CD4-positive, CD25-positive, alpha-beta regulatory T cell (primary cell): ENCODE data around the gene CRKL. TPM values are rescaled to one million over a fixed set of nuclear protein-coding genes. Genes with fewer than 3 reads are reported as not detected.

Experiments
- ATAC-seq, 2 donors: fragments of 150-1000 bp; cut with Tn5 transposase; one replicate each; pipeline ENCODE4 v1.10.0; 2021; ENCODE audit warnings: low read depth in 2 of 2, moderate number of reproducible peaks in 2 of 2, moderate library complexity in 1 of 2
- DNase-seq, 3 donors: peaks; one replicate each; pipeline versions ENCODE4 v3.0.0 to v3.0.0-alpha.2; 2012 to 2022; ENCODE audit warnings: mixed read lengths in 1 of 3
- H3K27ac ChIP-seq: one replicate; pipeline ENCODE4 v1.7.0; 2013; ENCODE audit warnings: mild to moderate bottlenecking, low read length; ENCODE audit not compliant: insufficient read depth, poor library complexity, severe bottlenecking
- H3K27me3 ChIP-seq: one replicate; pipeline ENCODE4 v1.7.0; 2013; ENCODE audit warnings: low read length; ENCODE audit not compliant: control insufficient read depth, insufficient read depth
- H3K36me3 ChIP-seq: one replicate; pipeline ENCODE4 v1.7.0; 2013; ENCODE audit warnings: mild to moderate bottlenecking, low read length, moderate library complexity; ENCODE audit not compliant: control insufficient read depth, insufficient read depth
- H3K4me1 ChIP-seq: 2 replicates; pipeline ENCODE4 v1.7.0; 2013; ENCODE audit warnings: mild to moderate bottlenecking, low read length; ENCODE audit not compliant: insufficient read depth, control insufficient read depth, poor library complexity, severe bottlenecking
- H3K4me3 ChIP-seq: one replicate; pipeline ENCODE4 v1.7.0; 2013; ENCODE audit warnings: low read depth, mild to moderate bottlenecking, low read length, moderate library complexity
- H3K9me3 ChIP-seq, 2 experiments: 1 replicate in 1 of 2; 2 replicates in 1 of 2; pipeline ENCODE4 v1.7.0; 2013; ENCODE audit warnings: low read length in 2 of 2, mild to moderate bottlenecking in 1 of 2, moderate library complexity in 1 of 2; ENCODE audit not compliant: control insufficient read depth in 2 of 2
- H3K27ac Mint-ChIP-seq, 3 donors: one replicate each; pipeline ENCODE4 v1.8.0; 2020 to 2022; ENCODE audit warnings: mild to moderate bottlenecking in 3 of 3, mixed read lengths in 3 of 3, moderate library complexity in 2 of 3
- H3K27me3 Mint-ChIP-seq: one replicate; pipeline ENCODE4 v1.8.0; 2022; ENCODE audit warnings: mild to moderate bottlenecking, mixed read lengths
- H3K36me3 Mint-ChIP-seq: one replicate; pipeline ENCODE4 v1.8.0; 2020; ENCODE audit warnings: mixed read lengths
- H3K4me1 Mint-ChIP-seq, 4 donors: one replicate each; pipeline ENCODE4 v1.8.0; 2020 to 2022; ENCODE audit warnings: mixed read lengths in 4 of 4, mild to moderate bottlenecking in 1 of 4
- H3K4me3 Mint-ChIP-seq, 4 donors: one replicate each; pipeline ENCODE4 v1.8.0; 2020 to 2022; ENCODE audit warnings: mild to moderate bottlenecking in 4 of 4, mixed read lengths in 4 of 4, moderate library complexity in 3 of 4
- H3K9me3 Mint-ChIP-seq, 7 donors: one replicate each; pipeline ENCODE4 v1.8.0; 2020 to 2022; ENCODE audit warnings: mixed read lengths in 7 of 7, mild to moderate bottlenecking in 3 of 7, moderate library complexity in 2 of 7
- polyA plus RNA-seq, 4 donors: library from polyadenylated mRNA; unstranded; fragments of 300-500 nt; fragmentation: Illumina TruSeq; gene quantifications; one replicate each; pipeline ENCODE4 v1.2.3, GENCODE V29; 2021
- total RNA-seq: library from RNA; stranded (reverse); gene quantifications from one replicate; pipeline ENCODE4 v1.2.3, GENCODE V29; 2022

Gene CRKL
- total and polyA plus RNA-seq, 5 donors from 2014 or later: 41.7 to 61.4 (median 53.1) TPM

- Mint-ChIP-seq H3K4me3 (peak overlapping the region in 3 of 4 donors; percentile 26 to 88 (median 77)), H3K27me3 (peaks cover 42% of the 10 kb centered on the region), H3K4me1 (peaks cover 0 to 13% (median 1%) of the 10 kb centered on the region in 4 donors), H3K9me3 (peaks cover 0 to 1% (median 0%) of the 10 kb centered on the region in 7 donors), H3K27ac (no peak overlapping the region), H3K36me3 (peaks cover 6% of the 10 kb centered on the region)
- Histone ChIP-seq H3K27ac (no peak overlapping the region), H3K27me3 (no peaks in the 10 kb centered on the region), H3K4me1 (peaks cover 17% of the 10 kb centered on the region), H3K4me3 (no peak overlapping the region), H3K36me3 (peaks cover 13% of the 10 kb centered on the region), H3K9me3 (no peaks in the 10 kb centered on the region)
- no peak for ATAC-seq
- DNase-seq: no peak
Observed at GRCh38 chr22:20957683-20958431, 40.6 kb downstream of the CRKL start.

DNA sequence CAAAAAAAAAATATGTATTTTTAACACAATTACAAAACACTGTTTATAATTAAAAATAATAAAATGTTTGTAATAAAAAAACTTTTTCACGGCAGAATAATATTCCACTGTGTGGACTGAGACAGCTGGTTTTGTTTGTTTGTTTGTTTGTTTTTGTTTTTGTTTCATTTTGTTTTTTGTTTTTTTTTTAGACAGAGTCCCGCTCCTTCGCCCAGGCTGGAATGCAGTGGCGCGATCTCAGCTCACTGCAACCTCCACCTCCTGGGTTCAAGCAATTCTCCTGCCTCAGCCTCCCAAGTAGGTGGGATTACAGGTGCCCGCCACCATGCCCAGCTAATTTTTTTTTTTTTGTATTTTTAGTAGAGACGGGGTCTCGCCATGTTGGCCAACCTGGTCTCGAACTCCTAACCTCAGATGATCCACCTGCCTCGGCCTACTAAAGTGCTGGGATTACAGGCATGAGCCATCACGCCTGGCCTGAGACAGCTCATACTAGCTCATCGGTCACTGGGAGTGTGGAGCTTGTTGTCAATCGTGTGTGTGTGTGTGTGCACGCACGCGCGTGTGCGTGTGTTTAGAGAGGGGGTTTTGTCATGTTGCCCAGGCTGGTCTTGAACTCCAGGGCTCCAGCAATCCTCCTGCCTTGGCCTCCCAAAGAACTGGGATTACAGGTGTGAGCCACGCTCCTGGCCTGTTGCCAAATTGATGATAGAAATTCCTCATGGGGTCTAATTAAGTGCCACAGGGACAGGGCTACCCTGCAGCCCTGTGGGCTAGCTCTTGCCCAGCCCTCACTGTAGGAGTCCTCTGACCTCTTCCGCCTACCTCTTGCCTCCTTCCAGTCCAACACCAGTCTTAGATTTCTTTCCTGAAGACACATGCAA lies 42.6 kb downstream of the CRKL start:
- Mint-ChIP-seq H3K27ac (no peak overlapping the region), H3K36me3 (no peaks in the 10 kb centered on the region), H3K4me1 (peaks cover 0 to 21% (median 1%) of the 10 kb centered on the region in 4 donors), H3K4me3 (peak overlapping the region in 1 of 4 donors; percentile 52), H3K9me3 (peaks cover 0 to 1% (median 0%) of the 10 kb centered on the region in 7 donors), H3K27me3 (peaks cover 55% of the 10 kb centered on the region)
- no peak overlapping the region for H3K4me3 ChIP-seq
- ATAC-seq (no peak), DNase-seq (no peak)
- no peak overlapping the region for H3K27ac ChIP-seq
- H3K9me3 ChIP-seq: no peaks in the 10 kb centered on the region
- peaks cover 3% of the 10 kb centered on the region for H3K27me3 ChIP-seq
- H3K4me1 ChIP-seq: peaks cover 24% of the 10 kb centered on the region
- H3K36me3 ChIP-seq: no peaks in the 10 kb centered on the region

GRCh38 chr22:20960609-20961008 lies 43.4 kb downstream of the CRKL start:
- H3K27ac ChIP-seq: no peak overlapping the region
- Mint-ChIP-seq H3K36me3 (no peaks in the 10 kb centered on the region), H3K4me1 (peaks cover 0 to 21% (median 1%) of the 10 kb centered on the region in 4 donors), H3K9me3 (peaks cover 0 to 1% (median 0%) of the 10 kb centered on the region in 7 donors), H3K27me3 (peaks cover 56% of the 10 kb centered on the region), H3K4me3 (peak overlapping the region in 1 of 4 donors; percentile 52), H3K27ac (no peak overlapping the region)
- peaks cover 29% of the 10 kb centered on the region for H3K4me1 ChIP-seq
- no peak for ATAC-seq
- DNase-seq: no peak
- H3K27me3 ChIP-seq: peaks cover 3% of the 10 kb centered on the region
- no peaks in the 10 kb centered on the region for H3K36me3 ChIP-seq
- H3K4me3 ChIP-seq: no peak overlapping the region
- no peaks in the 10 kb centered on the region for H3K9me3 ChIP-seq

DNA sequence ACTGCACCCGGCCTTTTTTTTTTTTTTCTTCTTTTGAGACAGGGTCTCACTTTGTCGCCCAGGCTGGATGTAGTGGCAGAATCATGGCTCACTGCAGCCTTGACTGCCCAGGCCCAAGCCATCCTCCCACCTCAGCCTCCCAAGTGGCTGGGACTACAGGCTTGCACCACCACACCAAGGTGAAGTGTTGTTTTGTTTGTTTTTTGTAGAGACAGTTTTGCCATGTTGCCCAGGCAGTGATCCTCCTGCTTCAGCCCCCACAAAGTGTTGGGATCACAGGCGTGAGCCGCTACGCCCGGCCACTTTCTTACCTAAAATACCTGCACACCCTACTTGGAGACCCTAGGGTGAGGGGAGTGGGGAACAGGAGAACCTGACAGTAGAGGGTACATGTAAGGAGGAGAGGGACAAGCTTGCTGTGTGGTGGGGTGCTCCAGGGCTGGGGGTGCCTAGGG lies 45.3 kb downstream of the CRKL start:
- Histone ChIP-seq H3K27ac (no peak overlapping the region), H3K4me3 (no peak overlapping the region), H3K36me3 (no peaks in the 10 kb centered on the region), H3K4me1 (peaks cover 19% of the 10 kb centered on the region), H3K9me3 (no peaks in the 10 kb centered on the region), H3K27me3 (peaks cover 3% of the 10 kb centered on the region)
- Mint-ChIP-seq H3K4me3 (no peak overlapping the region), H3K27ac (no peak overlapping the region), H3K36me3 (no peaks in the 10 kb centered on the region), H3K4me1 (peaks cover 0 to 17% (median 1%) of the 10 kb centered on the region in 4 donors), H3K9me3 (peaks cover 0 to 1% (median 0%) of the 10 kb centered on the region in 7 donors), H3K27me3 (peaks cover 60% of the 10 kb centered on the region)
- ATAC-seq: no peak
- DNase-seq: no peak

- DNase-seq (no peak), ATAC-seq (no peak)
- Histone ChIP-seq H3K27ac (no peak overlapping the region), H3K27me3 (peaks cover 3% of the 10 kb centered on the region), H3K4me3 (no peak overlapping the region), H3K36me3 (no peaks in the 10 kb centered on the region), H3K4me1 (peaks cover 12% of the 10 kb centered on the region), H3K9me3 (no peaks in the 10 kb centered on the region)
- no peaks in the 10 kb centered on the region for H3K36me3 Mint-ChIP-seq
- peaks cover 51% of the 10 kb centered on the region for H3K27me3 Mint-ChIP-seq
- peak overlapping the region in 3 of 4 donors; percentile 29 to 65 (median 30) for H3K4me3 Mint-ChIP-seq
- H3K4me1 Mint-ChIP-seq: peaks cover 0 to 12% (median 1%) of the 10 kb centered on the region in 4 donors
- peaks cover 0 to 1% (median 0%) of the 10 kb centered on the region in 7 donors for H3K9me3 Mint-ChIP-seq
- H3K27ac Mint-ChIP-seq: no peak overlapping the region
Observed at GRCh38 chr22:20963201-20964052, 46.2 kb downstream of the CRKL start.

- ATAC-seq (no peak), DNase-seq (no peak)
- Histone ChIP-seq H3K27ac (no peak overlapping the region), H3K36me3 (no peaks in the 10 kb centered on the region), H3K27me3 (peaks cover 3% of the 10 kb centered on the region), H3K9me3 (no peaks in the 10 kb centered on the region), H3K4me3 (no peak overlapping the region), H3K4me1 (peaks cover 12% of the 10 kb centered on the region)
- Mint-ChIP-seq H3K36me3 (no peaks in the 10 kb centered on the region), H3K27ac (no peak overlapping the region), H3K27me3 (peaks cover 48% of the 10 kb centered on the region), H3K9me3 (peaks cover 0 to 1% (median 0%) of the 10 kb centered on the region in 7 donors), H3K4me3 (peak overlapping the region; percentile 29 to 77 (median 64)), H3K4me1 (peaks cover 0 to 12% (median 1%) of the 10 kb centered on the region in 4 donors)
Observed at GRCh38 chr22:20964090-20964798, 47.0 kb downstream of the CRKL start.

- no peak overlapping the region for H3K4me3 ChIP-seq
- H3K27ac Mint-ChIP-seq: no peak overlapping the region
- DNase-seq (no peak), ATAC-seq (no peak)
- no peaks in the 10 kb centered on the region for H3K36me3 ChIP-seq
- no peak overlapping the region for H3K27ac ChIP-seq
- peaks cover 0 to 12% (median 1%) of the 10 kb centered on the region in 4 donors for H3K4me1 Mint-ChIP-seq
- peaks cover 3% of the 10 kb centered on the region for H3K27me3 ChIP-seq
- peak overlapping the region; percentile 29 to 77 (median 64) for H3K4me3 Mint-ChIP-seq
- H3K9me3 ChIP-seq: no peaks in the 10 kb centered on the region
- peaks cover 12% of the 10 kb centered on the region for H3K4me1 ChIP-seq
- H3K27me3 Mint-ChIP-seq: peaks cover 48% of the 10 kb centered on the region
- no peaks in the 10 kb centered on the region for H3K36me3 Mint-ChIP-seq
- H3K9me3 Mint-ChIP-seq: peaks cover 0 to 1% (median 0%) of the 10 kb centered on the region in 7 donors
Observed at GRCh38 chr22:20964799-20965103, 47.5 kb downstream of the CRKL start.
